ENCODE measurements around the gene HOXA2. TPM values are rescaled to one million over a fixed set of nuclear protein-coding genes. Genes with fewer than 3 reads are reported as not detected.

HOXA2 gene
- total RNA-seq, 4 donors from 2014 or later: 0.29 to 0.88 (median 0.38) TPM; not detected in 1

GRCh38 chr7:27132978-27133377 is 30.5 kb upstream of the HOXA2 start:
- Histone ChIP-seq H3K9me3 (no peaks in the 10 kb centered on the region), H3K27ac (peak overlapping the region; percentile 70 to 95 (median 78)), H3K27me3 (no peaks in the 10 kb centered on the region), H3K4me3 (no peak overlapping the region), H3K36me3 (no peaks in the 10 kb centered on the region), H3K4me1 (peaks cover 58 to 59% of the 10 kb centered on the region in 2 donors)
- DNase-seq (no peak), ATAC-seq (no peak)
- intact Hi-C loops (cut with DNase I; ENCODE audit: low total_unique reads) (loop anchor here (5.0 kb wide), 1 partner anchor 34 kb away; the partner anchor contains the start of gene HOXA9), in situ Hi-C loops (cut with MboI; ENCODE audit: low sequenced_read_pairs in 4 of 4) (no loop called here)
- TF ChIP-seq POLR2A (IDR thresholded peaks at IDR 0.05) (no peak), CTCF (IDR thresholded peaks at IDR 0.05 in 4 of 5, conservative IDR thresholded peaks at IDR 0.05 in 1 of 5) (no peak)

- ATAC-seq: no peak
- intact Hi-C loops (cut with DNase I; ENCODE audit: low total_unique reads) (loop anchor here (5.0 kb wide), 1 partner anchor 35 kb away; the partner anchor contains the start of gene HOXA9), in situ Hi-C loops (cut with MboI; ENCODE audit: low sequenced_read_pairs in 4 of 4) (no loop called here)
- H3K9me3 ChIP-seq: no peaks in the 10 kb centered on the region
- H3K27me3 ChIP-seq: no peaks in the 10 kb centered on the region
- no peak for TF ChIP-seq CTCF (IDR thresholded peaks at IDR 0.05 in 4 of 5, conservative IDR thresholded peaks at IDR 0.05 in 1 of 5)
- H3K36me3 ChIP-seq: no peaks in the 10 kb centered on the region
- H3K27ac ChIP-seq: peak overlapping the region in 2 of 4 donors; percentile 95 to 97
- no peak for DNase-seq
- H3K4me1 ChIP-seq: peaks cover 61 to 64% of the 10 kb centered on the region in 2 donors
- H3K4me3 ChIP-seq: no peak overlapping the region
Measured at GRCh38 chr7:27132214-27132613, 29.7 kb upstream of the HOXA2 start.

GRCh38 chr7:27131390-27131819 is 28.9 kb upstream of the HOXA2 start:
- peak overlapping the region; percentile 89 to 94 (median 90) for H3K4me3 ChIP-seq
- no peaks in the 10 kb centered on the region for H3K36me3 ChIP-seq
- intact Hi-C loops (cut with DNase I; ENCODE audit: low total_unique reads): loop anchor here (2.0 to 5.0 kb wide), 3 partner anchors 35 to 267 kb away; partner anchors contain the start of genes HOXA9 and SKAP2
- no peaks in the 10 kb centered on the region for H3K27me3 ChIP-seq
- H3K27ac ChIP-seq: peak overlapping the region; percentile 95 to 97 (median 96)
- H3K9me3 ChIP-seq: no peaks in the 10 kb centered on the region
- in situ Hi-C loops (cut with MboI; ENCODE audit: low sequenced_read_pairs in 4 of 4): no loop called here
- DNase-seq (no peak), ATAC-seq (no peak)
- TF ChIP-seq POLR2A (IDR thresholded peaks at IDR 0.05): no peak
- no peak for TF ChIP-seq CTCF (IDR thresholded peaks at IDR 0.05 in 4 of 5, conservative IDR thresholded peaks at IDR 0.05 in 1 of 5)
- peaks cover 58 to 68% of the 10 kb centered on the region in 2 donors for H3K4me1 ChIP-seq

- peak; percentile 90 to 96 for TF ChIP-seq POLR2A (IDR thresholded peaks at IDR 0.05)
- no peak for TF ChIP-seq CTCF (IDR thresholded peaks at IDR 0.05 in 4 of 5, conservative IDR thresholded peaks at IDR 0.05 in 1 of 5)
- DNase-seq: peak; percentile 93 to 94
- H3K27me3 ChIP-seq: no peaks in the 10 kb centered on the region
- H3K4me1 ChIP-seq: peaks cover 58 to 68% of the 10 kb centered on the region in 2 donors
- intact Hi-C loops (cut with DNase I; ENCODE audit: low total_unique reads) (loop anchor here (1.0 to 5.0 kb wide), 4 partner anchors 20 to 266 kb away; partner anchors contain the start of genes HOXA9 and SKAP2), in situ Hi-C loops (cut with MboI; ENCODE audit: low sequenced_read_pairs in 4 of 4) (no loop called here)
- no peaks in the 10 kb centered on the region for H3K36me3 ChIP-seq
- peak; percentile 71 to 90 for ATAC-seq
- no peaks in the 10 kb centered on the region for H3K9me3 ChIP-seq
- peak within 1 kb of the TSS; percentile 95 to 97 (median 96) for H3K27ac ChIP-seq
- H3K4me3 ChIP-seq: peak within 1 kb of the TSS; percentile 89 to 94 (median 90)
Measured at GRCh38 chr7:27130540-27131389, 28.3 kb upstream of the HOXA2 start, which contains the start of gene HOXA4. TSS of gene HOXA4 (minus strand) at chr7:27130757. CDS start at chr7:27130733, 24 bp downstream.

All from gastrocnemius medialis (tissue), 4 donors.